Lung (tissue), 16 donors: ENCODE results near the gene SLC16A6. TPM values are rescaled to one million over a fixed set of nuclear protein-coding genes. Genes with fewer than 3 reads are reported as not detected.
"Not testable (repeated sequence)": the region's sequence is repeated elsewhere in the genome, so short reads cannot be mapped to it uniquely, and the experiment has no call there.

Source experiments
- ATAC-seq: fragments of 200-7000 bp; cut with Tn5 transposase; one replicate; pipeline ENCODE4 v1.9.1; 2020; ENCODE audit warnings: moderate number of reproducible peaks; ENCODE audit not compliant: insufficient read depth, low FRiP score
- DNase-seq, 3 donors: peaks; one replicate each; pipeline ENCODE4 v3.0.0-alpha.2; 2013 to 2017
- H3K27ac ChIP-seq, 2 donors: one replicate each; pipeline ENCODE4 v1.5.1; 2013; ENCODE audit warnings: mild to moderate bottlenecking in 2 of 2, moderate library complexity in 2 of 2, control low read depth in 1 of 2, inconsistent platforms in 1 of 2, low read depth in 1 of 2, low read length in 1 of 2
- H3K27me3 ChIP-seq, 3 donors: one replicate each; pipeline ENCODE4 v1.5.1; 2013; ENCODE audit warnings: low read length in 2 of 3; ENCODE audit not compliant: control insufficient read depth in 3 of 3, insufficient read depth in 3 of 3
- H3K36me3 ChIP-seq, 4 donors: one replicate each; pipeline ENCODE4 v1.5.1; 2013; ENCODE audit warnings: low read length in 4 of 4, mild to moderate bottlenecking in 1 of 4, moderate library complexity in 1 of 4; ENCODE audit not compliant: control insufficient read depth in 4 of 4, insufficient read depth in 4 of 4
- H3K4me1 ChIP-seq, 5 donors: one replicate each; pipeline ENCODE4 v1.5.1; 2013; ENCODE audit warnings: low read length in 5 of 5, mild to moderate bottlenecking in 2 of 5, moderate library complexity in 1 of 5; ENCODE audit not compliant: control insufficient read depth in 5 of 5, insufficient read depth in 5 of 5
- H3K4me3 ChIP-seq: one replicate; pipeline ENCODE4 v1.5.1; 2013; ENCODE audit warnings: mild to moderate bottlenecking, control low read depth, moderate library complexity
- H3K9ac ChIP-seq, 2 donors: one replicate each; pipeline ENCODE4 v1.5.1; 2013; ENCODE audit warnings: low read length in 2 of 2, control low read depth in 1 of 2; ENCODE audit not compliant: insufficient read depth in 1 of 2
- H3K9me3 ChIP-seq, 4 donors: one replicate each; pipeline ENCODE4 v1.5.1; 2013; ENCODE audit warnings: low read length in 3 of 4, mild to moderate bottlenecking in 1 of 4, moderate library complexity in 1 of 4; ENCODE audit not compliant: control insufficient read depth in 4 of 4, insufficient read depth in 3 of 4
- WGBS, 2 donors: extraction: QIAGEN DNeasy Blood & Tissue Kit; methylation state at CpG; one replicate each; pipeline ENCODE4 v1.1.7; 2013; 5-methylcytosine and 5-hydroxymethylcytosine counted together
- long read RNA-seq, 5 donors: transcript quantifications; one replicate each; lab custom pipeline, GENCODE V29; 2026
- polyA plus RNA-seq, 2 donors: library from polyadenylated mRNA; stranded (reverse); fragments of 200-250 nt; gene quantifications; one replicate each; pipeline ENCODE4 v1.2.1, GENCODE V29; 2013
- total RNA-seq, 2 donors: library from RNA; depleted of rRNA in 1 of 2; stranded (reverse); fragments of >200 nt in 1 of 2; gene quantifications; one replicate each; pipeline ENCODE4 v1.2.1, GENCODE V29; 2014 to 2021
- TF ChIP-seq, protein P1 (sequence below): IDR thresholded peaks from 2 replicates; pipeline ENCODE4 v1.5.1; 2012; ENCODE audit warnings: mild to moderate bottlenecking; ENCODE audit errors: control extremely low read depth, extremely low read depth
- donor health status: control.
- donor health status: control.
- donor health status: Bipolar disorder and iron deficiency.
- donor health status: healthy.
- donor health status: DM: yes; HTN: yes; CAD: no.

Gene SLC16A6, protein sequence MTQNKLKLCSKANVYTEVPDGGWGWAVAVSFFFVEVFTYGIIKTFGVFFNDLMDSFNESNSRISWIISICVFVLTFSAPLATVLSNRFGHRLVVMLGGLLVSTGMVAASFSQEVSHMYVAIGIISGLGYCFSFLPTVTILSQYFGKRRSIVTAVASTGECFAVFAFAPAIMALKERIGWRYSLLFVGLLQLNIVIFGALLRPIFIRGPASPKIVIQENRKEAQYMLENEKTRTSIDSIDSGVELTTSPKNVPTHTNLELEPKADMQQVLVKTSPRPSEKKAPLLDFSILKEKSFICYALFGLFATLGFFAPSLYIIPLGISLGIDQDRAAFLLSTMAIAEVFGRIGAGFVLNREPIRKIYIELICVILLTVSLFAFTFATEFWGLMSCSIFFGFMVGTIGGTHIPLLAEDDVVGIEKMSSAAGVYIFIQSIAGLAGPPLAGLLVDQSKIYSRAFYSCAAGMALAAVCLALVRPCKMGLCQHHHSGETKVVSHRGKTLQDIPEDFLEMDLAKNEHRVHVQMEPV
- total RNA-seq (1 to 10 TPM; 2.3 to 7.2 TPM), polyA plus RNA-seq (10 to 100 TPM in 1 of 2 donors, 1 to 10 TPM in 1; 2.0 to 10.9 TPM)
- long read RNA-seq, donor 1 = 0 reads
- long read RNA-seq, donor 2 = 0 reads
- long read RNA-seq, donor 3 = 0 reads
- long read RNA-seq, donor 4 = 0 reads
- long read RNA-seq, donor 5 = 0 reads

DNA sequence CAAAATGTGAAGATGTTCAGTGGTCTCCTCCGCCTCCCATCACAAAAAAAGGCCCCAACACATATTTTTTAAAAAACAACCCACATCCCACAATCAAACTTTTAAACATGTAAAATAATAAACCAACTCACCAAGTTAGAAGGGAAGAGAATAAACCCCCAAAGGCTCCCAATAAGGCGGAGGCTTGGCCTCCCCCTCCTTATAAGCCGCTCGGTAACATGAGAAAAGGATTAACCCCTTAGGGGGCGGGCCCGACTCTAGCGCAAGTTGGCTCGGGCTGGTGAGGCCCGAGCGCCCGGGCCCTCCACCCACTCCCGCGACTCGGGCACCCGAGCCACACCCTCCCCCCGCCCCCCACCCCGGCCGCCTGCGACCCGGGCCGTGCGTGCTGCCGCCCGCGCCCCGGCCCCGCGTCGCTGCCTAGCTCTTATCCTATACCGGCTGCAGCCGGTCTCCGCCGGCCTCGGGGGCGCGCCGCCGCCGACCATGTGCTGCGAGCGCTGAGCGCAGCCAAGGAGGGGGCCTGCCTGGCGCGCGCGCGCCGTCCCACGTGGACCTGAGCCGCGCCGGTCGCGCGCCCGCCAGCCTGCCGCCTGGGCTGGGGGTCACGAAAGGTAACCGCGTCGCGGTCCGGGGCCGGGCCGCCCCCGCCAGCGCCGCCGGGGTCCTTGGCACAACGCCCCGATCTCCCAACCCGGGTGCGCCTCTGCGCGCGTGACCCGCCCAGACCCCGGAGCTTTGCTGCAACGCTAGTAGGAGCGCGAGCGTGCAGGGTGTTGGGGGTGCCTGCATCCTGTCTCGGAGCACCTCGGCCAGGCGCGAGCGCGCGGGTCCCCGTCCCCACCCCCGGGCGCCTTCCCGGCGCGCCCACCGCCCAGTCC, at the start of gene SLC16A6, which contains the start of gene ARSG:
Gene SLC16A6 (minus strand): TSS at position 173 of the 881 bp plus-strand sequence. CDS start 12,807 bp downstream, outside the sequence.
Gene ARSG (plus strand): TSS at position 541 of the 881 bp plus-strand sequence. CDS start 15,999 bp downstream, outside the sequence.
- Histone ChIP-seq H3K9ac (no peak within 1 kb of the TSS), H3K27ac (peak within 1 kb of the TSS; percentile 5 to 88), H3K4me1 (peaks cover 0 to 22% (median 8%) of the 10 kb centered on the region in 5 donors), H3K27me3 (peaks cover 0 to 49% (median 40%) of the 10 kb centered on the region in 3 donors), H3K9me3 (no peaks in the 10 kb centered on the region), H3K36me3 (no peaks in the 10 kb centered on the region), H3K4me3 (peak within 1 kb of the TSS; percentile 41)
- WGBS, 2 donors = 1% methylated on average over 60 to 96 of the region's 96 CpGs
- ATAC-seq (peak; percentile 74), DNase-seq (peak; percentile 74 to 89 (median 77))
- TF ChIP-seq, protein P1, sequence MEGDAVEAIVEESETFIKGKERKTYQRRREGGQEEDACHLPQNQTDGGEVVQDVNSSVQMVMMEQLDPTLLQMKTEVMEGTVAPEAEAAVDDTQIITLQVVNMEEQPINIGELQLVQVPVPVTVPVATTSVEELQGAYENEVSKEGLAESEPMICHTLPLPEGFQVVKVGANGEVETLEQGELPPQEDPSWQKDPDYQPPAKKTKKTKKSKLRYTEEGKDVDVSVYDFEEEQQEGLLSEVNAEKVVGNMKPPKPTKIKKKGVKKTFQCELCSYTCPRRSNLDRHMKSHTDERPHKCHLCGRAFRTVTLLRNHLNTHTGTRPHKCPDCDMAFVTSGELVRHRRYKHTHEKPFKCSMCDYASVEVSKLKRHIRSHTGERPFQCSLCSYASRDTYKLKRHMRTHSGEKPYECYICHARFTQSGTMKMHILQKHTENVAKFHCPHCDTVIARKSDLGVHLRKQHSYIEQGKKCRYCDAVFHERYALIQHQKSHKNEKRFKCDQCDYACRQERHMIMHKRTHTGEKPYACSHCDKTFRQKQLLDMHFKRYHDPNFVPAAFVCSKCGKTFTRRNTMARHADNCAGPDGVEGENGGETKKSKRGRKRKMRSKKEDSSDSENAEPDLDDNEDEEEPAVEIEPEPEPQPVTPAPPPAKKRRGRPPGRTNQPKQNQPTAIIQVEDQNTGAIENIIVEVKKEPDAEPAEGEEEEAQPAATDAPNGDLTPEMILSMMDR = no peak

DNA sequence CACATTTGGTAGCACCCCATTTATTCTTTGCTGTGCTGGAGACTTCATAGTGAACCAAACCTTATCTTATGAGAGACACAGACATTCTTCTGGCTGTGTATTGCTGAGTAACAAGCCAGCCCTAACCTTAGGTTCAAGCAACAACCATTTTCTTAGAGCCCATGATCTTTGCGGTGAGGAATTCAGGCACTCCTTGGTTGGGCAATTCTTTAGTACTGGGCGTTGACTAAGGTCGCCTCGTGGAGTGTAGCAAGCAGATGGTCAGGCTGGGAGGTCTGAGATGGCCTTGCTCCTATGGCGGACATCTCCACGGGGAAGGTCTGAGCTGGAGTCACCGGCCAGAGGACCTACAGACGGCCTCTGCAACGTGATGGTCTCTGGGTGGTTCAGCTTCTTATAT, 43.5 kb upstream of the SLC16A6 start:
- H3K4me1 ChIP-seq = peaks cover 0 to 2% (median 0%) of the 10 kb centered on the region in 5 donors
- no peaks in the 10 kb centered on the region for H3K36me3 ChIP-seq
- ATAC-seq (no peak), DNase-seq (no peak)
- 95% methylated on average over 9 of the region's 9 CpGs for WGBS, 2 donors
- H3K9ac ChIP-seq = no peak overlapping the region
- no peak overlapping the region for H3K27ac ChIP-seq
- no peaks in the 10 kb centered on the region for H3K27me3 ChIP-seq
- TF ChIP-seq, protein P1 = no peak
- H3K4me3 ChIP-seq = no peak overlapping the region
- peaks cover 0 to 5% (median 0%) of the 10 kb centered on the region in 4 donors for H3K9me3 ChIP-seq

DNA sequence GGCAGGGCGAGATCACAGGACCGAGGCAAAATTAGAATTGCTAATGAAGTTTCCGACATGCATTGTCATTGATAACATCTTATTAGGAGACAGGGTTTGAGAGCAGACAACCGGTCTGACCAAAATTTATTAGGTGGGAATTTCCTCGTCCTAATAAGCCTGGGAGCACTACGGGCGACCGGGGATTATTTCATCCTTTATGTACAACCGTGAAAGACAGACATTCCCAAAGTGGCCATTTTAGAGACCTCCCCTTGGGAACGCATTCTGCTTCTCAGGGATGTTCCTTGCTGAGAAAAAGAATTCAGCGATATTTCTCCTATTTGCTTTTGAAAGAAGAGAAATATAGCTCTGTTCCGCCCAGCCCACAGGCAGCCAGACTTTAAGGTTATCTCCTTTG, 41.0 kb upstream of the SLC16A6 start:
- H3K4me3 ChIP-seq, H3K36me3 ChIP-seq, H3K27me3 ChIP-seq, H3K27ac ChIP-seq, ATAC-seq, H3K9ac ChIP-seq, DNase-seq, H3K4me1 ChIP-seq, H3K9me3 ChIP-seq: not testable (repeated sequence)
- 96 to 97% methylated on average over 12 of the region's 12 CpGs for WGBS, 2 donors
